OCI-LY7 (cell line): ENCODE measurements around the gene M1AP.

ENCODE experiments used
- CTCF ChIP-seq: fragments of 200-600 bp; sonication (generic); conservative IDR thresholded peaks from 2 replicates; pipeline ENCODE4 v1.5.1; 2014; ENCODE audit warnings: mild to moderate bottlenecking, antibody characterized with exemption, low read length, moderate library complexity, mixed read lengths
- EZH2phosphoT487 ChIP-seq: fragments of 200-600 bp; sonication (generic); IDR thresholded peaks from 2 replicates; pipeline ENCODE4 v1.6.1; 2018; ENCODE audit warnings: low read depth, borderline replicate concordance, mild to moderate bottlenecking, mixed run types, antibody characterized with exemption, low read length, moderate library complexity, mixed read lengths

GRCh38 chr2:74575320-74575719 lies 72.8 kb downstream of the M1AP start:
- TF ChIP-seq CTCF (no peak), EZH2phosphoT487 (no peak)
